H9 (cell line): ENCODE results near the gene UQCRC2. TPM values are rescaled to one million over a fixed set of nuclear protein-coding genes. Genes with fewer than 3 reads are reported as not detected.

ENCODE experiments used
- DNase-seq: peaks from one replicate; pipeline ENCODE4 v3.0.0-alpha.2; 2017
- H2AFZ ChIP-seq: one replicate; pipeline ENCODE4 v1.6.1; 2013; ENCODE audit warnings: mild to moderate bottlenecking, low read length, control low read depth, moderate library complexity
- H2AK5ac ChIP-seq: 2 replicates; pipeline ENCODE4 v1.6.1; 2013; ENCODE audit warnings: low read length, control low read depth, mixed read lengths; ENCODE audit not compliant: insufficient read length
- H2BK120ac ChIP-seq: one replicate; pipeline ENCODE4 v1.6.1; 2013; ENCODE audit warnings: low read depth, mild to moderate bottlenecking, low read length, control low read depth, inconsistent platforms; ENCODE audit not compliant: poor library complexity, severe bottlenecking
- H2BK12ac ChIP-seq: 2 replicates; pipeline ENCODE4 v1.6.1; 2013; ENCODE audit warnings: low read length, control low read depth, mixed read lengths, low read depth; ENCODE audit not compliant: insufficient read length
- H2BK15ac ChIP-seq: 2 replicates; pipeline ENCODE4 v1.6.1; 2013; ENCODE audit warnings: low read depth, low read length, control low read depth
- H2BK20ac ChIP-seq: one replicate; pipeline ENCODE4 v1.6.1; 2013; ENCODE audit warnings: low read depth, mild to moderate bottlenecking, low read length, control low read depth, inconsistent platforms; ENCODE audit not compliant: poor library complexity, severe bottlenecking
- H2BK5ac ChIP-seq: 2 replicates; pipeline ENCODE4 v1.6.1; 2013; ENCODE audit warnings: low read length, control low read depth, mixed read lengths; ENCODE audit not compliant: insufficient read length
- H3K14ac ChIP-seq: 2 replicates; pipeline ENCODE4 v1.6.1; 2013; ENCODE audit warnings: low read length, control low read depth; ENCODE audit not compliant: insufficient read depth
- H3K18ac ChIP-seq: 2 replicates; pipeline ENCODE4 v1.6.1; 2013; ENCODE audit warnings: low read depth, mild to moderate bottlenecking, mixed read lengths, low read length, control low read depth; ENCODE audit not compliant: insufficient read length
- H3K23ac ChIP-seq: 2 replicates; pipeline ENCODE4 v1.6.1; 2013; ENCODE audit warnings: low read length, control low read depth, mixed read lengths, low read depth; ENCODE audit not compliant: insufficient read length
- H3K23me2 ChIP-seq: 2 replicates; pipeline ENCODE4 v1.6.1; 2013; ENCODE audit warnings: low read depth, mild to moderate bottlenecking, mixed read lengths, low read length, control low read depth; ENCODE audit not compliant: insufficient read length, poor library complexity, severe bottlenecking
- H3K27ac ChIP-seq: 2 replicates; pipeline ENCODE4 v1.5.1; 2013; ENCODE audit warnings: low read length, control low read depth, mixed read lengths, low read depth; ENCODE audit not compliant: insufficient read length
- H3K27me3 ChIP-seq: 2 replicates; pipeline ENCODE4 v1.6.1; 2013; ENCODE audit warnings: low read length, control low read depth, inconsistent platforms; ENCODE audit not compliant: insufficient read depth
- H3K4ac ChIP-seq: 2 replicates; pipeline ENCODE4 v1.6.1; 2013; ENCODE audit warnings: low read depth, mild to moderate bottlenecking, control low read depth, inconsistent platforms, low read length, moderate library complexity
- H3K4me1 ChIP-seq: 2 replicates; pipeline ENCODE4 v1.6.1; 2013; ENCODE audit warnings: low read length, control low read depth, inconsistent platforms; ENCODE audit not compliant: insufficient read depth
- H3K4me2 ChIP-seq: 2 replicates; pipeline ENCODE4 v1.6.1; 2013; ENCODE audit warnings: low read length, control low read depth, mixed read lengths; ENCODE audit not compliant: insufficient read length, insufficient read depth
- H3K56ac ChIP-seq: 2 replicates; pipeline ENCODE4 v1.6.1; 2013; ENCODE audit warnings: low read depth, mild to moderate bottlenecking, mixed read lengths, low read length, control low read depth; ENCODE audit not compliant: insufficient read length
- H3K79me1 ChIP-seq: 2 replicates; pipeline ENCODE4 v1.6.1; 2013; ENCODE audit warnings: low read depth, mild to moderate bottlenecking, moderate library complexity, low read length, control low read depth, inconsistent platforms; ENCODE audit not compliant: insufficient read depth, poor library complexity, severe bottlenecking
- H3K79me2 ChIP-seq: 2 replicates; pipeline ENCODE4 v1.6.1; 2013; ENCODE audit warnings: low read length, control low read depth, inconsistent platforms; ENCODE audit not compliant: insufficient read depth
- H3K9ac ChIP-seq: 2 replicates; pipeline ENCODE4 v1.6.1; 2013; ENCODE audit warnings: low read length, control low read depth, mixed read lengths; ENCODE audit not compliant: insufficient read length; ENCODE audit errors: extremely low read depth
- H3K9me3 ChIP-seq: one replicate; pipeline ENCODE4 v1.6.1; 2013; ENCODE audit warnings: low read depth, low read length, inconsistent platforms; ENCODE audit not compliant: control insufficient read depth
- H3T11ph ChIP-seq: one replicate; pipeline ENCODE4 v1.6.1; 2013; ENCODE audit warnings: mild to moderate bottlenecking, low read length, control low read depth, inconsistent platforms
- H4K20me1 ChIP-seq: one replicate; pipeline ENCODE4 v1.6.1; 2013; ENCODE audit not compliant: control insufficient read depth, insufficient read length, insufficient read depth
- H4K5ac ChIP-seq: 2 replicates; pipeline ENCODE4 v1.6.1; 2013; ENCODE audit warnings: low read depth, mild to moderate bottlenecking, mixed read lengths, low read length, control low read depth; ENCODE audit not compliant: insufficient read length
- H4K8ac ChIP-seq: replicated peaks from 2 replicates; pipeline ENCODE4 v1.6.1; 2013; ENCODE audit warnings: low read length, control low read depth, mixed read lengths, low read depth; ENCODE audit not compliant: insufficient read length
- H4K91ac ChIP-seq: 2 replicates; pipeline ENCODE4 v1.6.1; 2013; ENCODE audit warnings: low read depth, mild to moderate bottlenecking, moderate library complexity, mixed read lengths, low read length, control low read depth; ENCODE audit not compliant: insufficient read length
- H3K27ac Mint-ChIP-seq, 3 experiments: 2 replicates in 2 of 3; 3 replicates in 1 of 3; pipeline ENCODE4 v1.8.0; 2020 to 2021; ENCODE audit warnings: mixed read lengths in 3 of 3, mild to moderate bottlenecking in 1 of 3, moderate library complexity in 1 of 3
- H3K27me3 Mint-ChIP-seq: 2 replicates; pipeline ENCODE4 v1.8.0; 2021; ENCODE audit warnings: low read depth, mild to moderate bottlenecking, moderate library complexity, mixed read lengths
- H3K36me3 Mint-ChIP-seq, 3 experiments: 2 replicates in 2 of 3; 3 replicates in 1 of 3; pipeline ENCODE4 v1.8.0; 2020 to 2021; ENCODE audit warnings: low read depth in 3 of 3, mixed read lengths in 3 of 3; ENCODE audit not compliant: insufficient read depth in 1 of 3
- H3K4me1 Mint-ChIP-seq, 2 experiments: 2 replicates each; pipeline ENCODE4 v1.8.0; 2020; ENCODE audit warnings: mixed read lengths in 2 of 2
- H3K4me3 Mint-ChIP-seq, 2 experiments: 2 replicates in 1 of 2; 3 replicates in 1 of 2; pipeline ENCODE4 v1.8.0; 2020 to 2021; ENCODE audit warnings: mild to moderate bottlenecking in 2 of 2, mixed read lengths in 2 of 2, moderate library complexity in 1 of 2
- H3K9me3 Mint-ChIP-seq, 2 experiments: 2 replicates in 1 of 2; 3 replicates in 1 of 2; pipeline ENCODE4 v1.8.0; 2020; ENCODE audit warnings: mild to moderate bottlenecking in 2 of 2, mixed read lengths in 2 of 2, moderate library complexity in 1 of 2
- WGBS: extraction: QIAGEN DNeasy Blood & Tissue Kit; methylation state at CpG from one replicate; pipeline ENCODE4 v1.1.7; 2013; ENCODE audit warnings: missing lambda C conversion rate, low lambda C conversion rate, mixed read lengths; ENCODE audit not compliant: insufficient read length; ENCODE audit errors: extremely low coverage; 5-methylcytosine and 5-hydroxymethylcytosine counted together
- total RNA-seq: library from RNA; stranded (reverse); gene quantifications from 2 replicates; pipeline ENCODE4 v1.2.1, GENCODE V29; 2021
- TF ChIP-seq, protein P1 (sequence below): fragments of 200-600 bp; sonication (generic); conservative IDR thresholded peaks from 3 replicates; pipeline ENCODE4 v1.8.0; 2021; ENCODE audit warnings: antibody characterized with exemption, mild to moderate bottlenecking

Gene UQCRC2
- total RNA-seq, 1 experiment from 2014 or later = 228 TPM

DNA sequence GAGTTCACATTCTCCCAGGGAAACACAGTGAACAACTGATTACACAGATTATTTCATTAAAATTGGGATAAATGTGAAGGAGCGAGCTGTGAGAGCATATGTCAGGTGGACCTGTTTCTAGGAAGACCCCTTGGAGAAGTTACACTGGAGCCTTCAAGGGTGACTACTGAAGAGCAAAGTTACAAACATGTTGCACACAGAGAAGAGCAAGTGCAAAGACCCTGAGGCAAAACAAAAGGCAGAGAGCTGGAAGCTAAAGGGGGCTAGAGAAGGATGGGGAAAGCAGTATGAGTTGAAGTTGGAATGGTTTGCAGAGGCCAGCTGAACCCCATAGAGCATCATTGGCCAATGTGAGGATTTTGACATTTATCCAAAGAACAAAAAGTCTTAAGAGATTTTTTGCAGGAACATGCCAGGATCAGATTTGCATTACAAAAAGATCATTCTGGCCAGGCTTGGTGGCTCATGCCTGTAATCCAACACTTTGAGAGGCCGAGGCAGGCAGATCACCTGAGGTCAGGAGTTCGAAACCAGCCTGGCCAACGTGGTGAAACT is 33.6 kb downstream of the UQCRC2 start:
- Histone ChIP-seq H2BK120ac (no peak overlapping the region), H2BK12ac (no peak overlapping the region), H2AK5ac (no peak overlapping the region), H3K56ac (no peak overlapping the region), H3K23me2 (no peaks in the 10 kb centered on the region), H3K18ac (no peak overlapping the region), H3K9me3 (no peaks in the 10 kb centered on the region), H3K4ac (no peak overlapping the region), H3K4me1 (no peaks in the 10 kb centered on the region), H2BK20ac (no peak overlapping the region), H3K23ac (no peak overlapping the region), H4K20me1 (no peaks in the 10 kb centered on the region), H2AFZ (no peak overlapping the region), H3K79me2 (no peaks in the 10 kb centered on the region), H4K91ac (no peak overlapping the region), H3K79me1 (no peaks in the 10 kb centered on the region), H2BK15ac (no peak overlapping the region), H3K9ac (no peak overlapping the region), H3T11ph (no peak overlapping the region), H3K14ac (no peak overlapping the region), H3K27ac (no peak overlapping the region), H3K27me3 (no peaks in the 10 kb centered on the region), H4K5ac (no peak overlapping the region), H3K4me2 (no peak overlapping the region), H4K8ac (no peak overlapping the region), H2BK5ac (no peak overlapping the region)
- no peak overlapping the region for H3K4me3 Mint-ChIP-seq
- no peaks in the 10 kb centered on the region for H3K27me3 Mint-ChIP-seq
- no CpG with 5 or more reads among the region's 4 CpGs for WGBS
- DNase-seq = no peak
- TF ChIP-seq, protein P1, sequence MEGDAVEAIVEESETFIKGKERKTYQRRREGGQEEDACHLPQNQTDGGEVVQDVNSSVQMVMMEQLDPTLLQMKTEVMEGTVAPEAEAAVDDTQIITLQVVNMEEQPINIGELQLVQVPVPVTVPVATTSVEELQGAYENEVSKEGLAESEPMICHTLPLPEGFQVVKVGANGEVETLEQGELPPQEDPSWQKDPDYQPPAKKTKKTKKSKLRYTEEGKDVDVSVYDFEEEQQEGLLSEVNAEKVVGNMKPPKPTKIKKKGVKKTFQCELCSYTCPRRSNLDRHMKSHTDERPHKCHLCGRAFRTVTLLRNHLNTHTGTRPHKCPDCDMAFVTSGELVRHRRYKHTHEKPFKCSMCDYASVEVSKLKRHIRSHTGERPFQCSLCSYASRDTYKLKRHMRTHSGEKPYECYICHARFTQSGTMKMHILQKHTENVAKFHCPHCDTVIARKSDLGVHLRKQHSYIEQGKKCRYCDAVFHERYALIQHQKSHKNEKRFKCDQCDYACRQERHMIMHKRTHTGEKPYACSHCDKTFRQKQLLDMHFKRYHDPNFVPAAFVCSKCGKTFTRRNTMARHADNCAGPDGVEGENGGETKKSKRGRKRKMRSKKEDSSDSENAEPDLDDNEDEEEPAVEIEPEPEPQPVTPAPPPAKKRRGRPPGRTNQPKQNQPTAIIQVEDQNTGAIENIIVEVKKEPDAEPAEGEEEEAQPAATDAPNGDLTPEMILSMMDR = no peak
- peaks cover 8 to 9% of the 10 kb centered on the region in 2 experiments for H3K4me1 Mint-ChIP-seq
- no peaks in the 10 kb centered on the region for H3K9me3 Mint-ChIP-seq
- H3K36me3 Mint-ChIP-seq = peaks cover 15 to 30% (median 17%) of the 10 kb centered on the region in 3 experiments; a peak in 6 of 7 replicates
- H3K27ac Mint-ChIP-seq = peak overlapping the region in 2 of 3 experiments; percentile 5 to 20; a peak in 2 of 7 replicates
